Glutamatergic neuron (in vitro differentiated cells): Measurements from ENCODE around the gene SNCB. TPM values are rescaled to one million over a fixed set of nuclear protein-coding genes. Genes with fewer than 3 reads are reported as not detected.
A peak's percentile ranks its signal among the peaks of the same experiment; 100 is the strongest.

Experiments
- DNase-seq: peaks from one replicate; pipeline ENCODE4 v3.0.0; 2022
- H3K27ac Mint-ChIP-seq: one replicate; pipeline ENCODE4 v1.8.0; 2020; ENCODE audit warnings: mild to moderate bottlenecking, mixed read lengths, inconsistent platforms; ENCODE audit not compliant: unreplicated experiment
- H3K27me3 Mint-ChIP-seq: one replicate; pipeline ENCODE4 v1.8.0; 2020; ENCODE audit warnings: mild to moderate bottlenecking, moderate library complexity, mixed read lengths, inconsistent platforms; ENCODE audit not compliant: unreplicated experiment
- H3K36me3 Mint-ChIP-seq: one replicate; pipeline ENCODE4 v1.8.0; 2020; ENCODE audit warnings: mild to moderate bottlenecking, mixed read lengths, inconsistent platforms; ENCODE audit not compliant: unreplicated experiment
- H3K4me1 Mint-ChIP-seq: one replicate; pipeline ENCODE4 v1.8.0; 2020; ENCODE audit warnings: mild to moderate bottlenecking, low read depth, mixed read lengths, inconsistent platforms; ENCODE audit not compliant: unreplicated experiment
- H3K4me3 Mint-ChIP-seq: one replicate; pipeline ENCODE4 v1.8.0; 2020; ENCODE audit warnings: mild to moderate bottlenecking, mixed read lengths, inconsistent platforms; ENCODE audit not compliant: unreplicated experiment
- H3K9me3 Mint-ChIP-seq: one replicate; pipeline ENCODE4 v1.8.0; 2020; ENCODE audit warnings: mild to moderate bottlenecking, moderate library complexity, mixed read lengths, inconsistent platforms; ENCODE audit not compliant: unreplicated experiment
- CTCF ChIP-seq: fragments of 200-600 bp; sonication (generic); IDR thresholded peaks from one replicate; pipeline ENCODE4 v1.5.0; 2021; ENCODE audit not compliant: partially characterized antibody, unreplicated experiment
- total RNA-seq: library from RNA; stranded (reverse); fragmentation: NEBNext Ultra II Directional; extraction: Animal tissue kit (Norgen Biotek cat#: 25700); gene quantifications from one replicate; pipeline ENCODE4 v1.2.1, GENCODE V29; 2021; ENCODE audit not compliant: unreplicated experiment

Gene SNCB
- total RNA-seq, 1 donor from 2014 or later: 3.7 TPM

GRCh38 chr5:176647030-176647842 lies 16.9 kb upstream of the SNCB start, which contains the start of gene TSPAN17:
TSS of gene TSPAN17 (plus strand) at chr5:176647484. CDS start at chr5:176647616, 132 bp downstream.
- Mint-ChIP-seq H3K36me3 (no peaks in the 10 kb centered on the region), H3K27ac (peak within 1 kb of the TSS; percentile 93), H3K4me1 (peaks cover 36% of the 10 kb centered on the region), H3K9me3 (peaks cover 4% of the 10 kb centered on the region), H3K4me3 (peak within 1 kb of the TSS; percentile 94), H3K27me3 (peaks cover 17% of the 10 kb centered on the region)
- DNase-seq: peak; percentile 100
- TF ChIP-seq CTCF: no peak

- Mint-ChIP-seq H3K36me3 (no peaks in the 10 kb centered on the region), H3K4me1 (peaks cover 31% of the 10 kb centered on the region), H3K4me3 (peak overlapping the region; percentile 73), H3K9me3 (peaks cover 4% of the 10 kb centered on the region), H3K27ac (peak overlapping the region; percentile 92), H3K27me3 (peaks cover 15% of the 10 kb centered on the region)
- TF ChIP-seq CTCF: no peak
- DNase-seq: no peak
Observed at GRCh38 chr5:176646707-176647029, 16.3 kb upstream of the SNCB start.

GRCh38 chr5:176646049-176646706 lies 15.8 kb upstream of the SNCB start:
- H3K9me3 Mint-ChIP-seq: peaks cover 4% of the 10 kb centered on the region
- H3K36me3 Mint-ChIP-seq: no peaks in the 10 kb centered on the region
- peak overlapping the region; percentile 38 for H3K27ac Mint-ChIP-seq
- DNase-seq: no peak
- H3K4me1 Mint-ChIP-seq: peaks cover 27% of the 10 kb centered on the region
- peaks cover 15% of the 10 kb centered on the region for H3K27me3 Mint-ChIP-seq
- no peak for TF ChIP-seq CTCF
- no peak overlapping the region for H3K4me3 Mint-ChIP-seq

- no peak overlapping the region for H3K4me3 Mint-ChIP-seq
- H3K9me3 Mint-ChIP-seq: peaks cover 2% of the 10 kb centered on the region
- TF ChIP-seq CTCF: no peak
- H3K36me3 Mint-ChIP-seq: no peaks in the 10 kb centered on the region
- peak overlapping the region; percentile 29 for H3K27ac Mint-ChIP-seq
- no peak for DNase-seq
- H3K27me3 Mint-ChIP-seq: peaks cover 15% of the 10 kb centered on the region
- peaks cover 24% of the 10 kb centered on the region for H3K4me1 Mint-ChIP-seq
Observed at GRCh38 chr5:176644878-176645670, 14.7 kb upstream of the SNCB start.
